ENCODE results near the gene MYO10. TPM values are rescaled to one million over a fixed set of nuclear protein-coding genes. Genes with fewer than 3 reads are reported as not detected.

The MYO10 gene
- total RNA-seq, 1 donor from 2014 or later: 67.0 TPM

DNA sequence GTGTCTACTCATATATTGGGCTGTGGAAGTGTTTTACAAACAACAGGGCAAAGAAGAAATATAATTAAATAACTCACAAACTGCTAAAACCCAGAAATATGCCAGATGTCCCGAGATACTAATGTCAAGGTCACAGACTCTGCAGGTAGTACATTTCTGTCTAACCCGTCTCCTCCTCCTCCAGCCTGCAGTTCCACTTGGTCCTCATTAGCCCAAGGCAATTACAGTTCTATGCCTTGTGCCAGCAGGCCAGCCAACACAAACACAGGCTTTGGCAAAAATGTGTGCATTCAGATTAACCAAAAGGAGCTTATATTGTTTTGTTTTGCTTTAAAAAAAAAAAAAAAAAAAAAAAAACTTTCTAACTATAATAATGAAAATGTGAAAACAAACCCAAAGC is 148.8 kb downstream of the MYO10 start:
- Histone ChIP-seq H3K27me3 (no peaks in the 10 kb centered on the region), H3K36me3 (no peaks in the 10 kb centered on the region), H3K9me3 (no peaks in the 10 kb centered on the region), H3K4me3 (no peak overlapping the region), H3K27ac (no peak overlapping the region), H3K4me1 (no peaks in the 10 kb centered on the region)
- ATAC-seq (no peak), DNase-seq (no peak)
- TF ChIP-seq, protein P1, sequence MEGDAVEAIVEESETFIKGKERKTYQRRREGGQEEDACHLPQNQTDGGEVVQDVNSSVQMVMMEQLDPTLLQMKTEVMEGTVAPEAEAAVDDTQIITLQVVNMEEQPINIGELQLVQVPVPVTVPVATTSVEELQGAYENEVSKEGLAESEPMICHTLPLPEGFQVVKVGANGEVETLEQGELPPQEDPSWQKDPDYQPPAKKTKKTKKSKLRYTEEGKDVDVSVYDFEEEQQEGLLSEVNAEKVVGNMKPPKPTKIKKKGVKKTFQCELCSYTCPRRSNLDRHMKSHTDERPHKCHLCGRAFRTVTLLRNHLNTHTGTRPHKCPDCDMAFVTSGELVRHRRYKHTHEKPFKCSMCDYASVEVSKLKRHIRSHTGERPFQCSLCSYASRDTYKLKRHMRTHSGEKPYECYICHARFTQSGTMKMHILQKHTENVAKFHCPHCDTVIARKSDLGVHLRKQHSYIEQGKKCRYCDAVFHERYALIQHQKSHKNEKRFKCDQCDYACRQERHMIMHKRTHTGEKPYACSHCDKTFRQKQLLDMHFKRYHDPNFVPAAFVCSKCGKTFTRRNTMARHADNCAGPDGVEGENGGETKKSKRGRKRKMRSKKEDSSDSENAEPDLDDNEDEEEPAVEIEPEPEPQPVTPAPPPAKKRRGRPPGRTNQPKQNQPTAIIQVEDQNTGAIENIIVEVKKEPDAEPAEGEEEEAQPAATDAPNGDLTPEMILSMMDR (IDR thresholded peaks at IDR 0.05): no peak
- intact Hi-C loops (cut with DNase I): loop anchor here (2.0 kb wide), 1 partner anchor 410 kb away; no protein-coding TSS in a partner anchor

DNA sequence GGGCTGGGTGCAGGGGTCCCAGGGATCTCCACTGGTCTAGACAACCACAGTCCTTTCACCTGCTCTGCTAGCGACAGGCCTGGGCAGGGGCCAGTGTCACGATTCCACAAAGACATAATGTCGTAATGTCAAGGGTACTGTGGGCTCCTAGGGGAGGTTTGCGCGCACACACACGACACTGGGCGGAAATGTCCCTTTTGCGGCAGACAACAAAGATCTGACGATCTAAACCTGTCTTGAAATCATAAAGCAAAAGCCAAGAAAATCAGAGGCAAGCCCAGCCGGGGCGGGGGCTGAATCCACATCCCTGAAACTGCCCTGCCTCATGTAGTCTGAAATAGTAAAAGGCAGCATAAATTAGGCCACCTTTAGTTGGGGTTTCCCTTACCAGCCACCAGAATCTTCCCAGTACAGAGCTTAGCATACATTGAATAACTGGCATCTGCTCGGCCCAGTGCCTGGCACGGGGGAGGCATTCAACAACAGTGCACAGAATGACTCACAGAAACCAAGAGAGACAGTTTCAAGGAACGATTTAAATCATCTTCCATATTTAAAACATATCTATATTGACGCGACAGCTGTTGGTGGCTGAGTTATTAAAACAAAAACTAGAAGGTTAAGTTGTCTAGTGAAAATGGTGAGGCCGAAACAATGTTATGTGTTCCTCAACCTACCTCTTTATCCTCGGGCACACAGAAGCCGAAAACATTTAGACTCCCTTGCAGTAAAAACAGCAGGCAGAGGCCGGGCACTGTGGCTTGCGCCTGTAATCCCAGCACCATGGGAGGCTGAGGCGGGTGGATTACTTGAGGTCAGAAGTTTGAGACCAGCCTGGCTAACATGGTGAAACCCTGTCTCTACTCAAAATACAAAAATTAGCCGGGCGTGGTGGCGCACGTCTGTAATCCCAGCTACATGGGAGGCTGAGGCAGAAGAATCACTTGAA is 151.0 kb downstream of the MYO10 start:
- TF ChIP-seq, protein P1 (IDR thresholded peaks at IDR 0.05): no peak
- H3K4me3 ChIP-seq: no peak overlapping the region
- ATAC-seq (no peak), DNase-seq (no peak)
- no peaks in the 10 kb centered on the region for H3K4me1 ChIP-seq
- no peak overlapping the region for H3K27ac ChIP-seq
- no peaks in the 10 kb centered on the region for H3K9me3 ChIP-seq
- H3K36me3 ChIP-seq: peaks cover 16% of the 10 kb centered on the region
- intact Hi-C loops (cut with DNase I): no loop called here
- no peaks in the 10 kb centered on the region for H3K27me3 ChIP-seq

DNA sequence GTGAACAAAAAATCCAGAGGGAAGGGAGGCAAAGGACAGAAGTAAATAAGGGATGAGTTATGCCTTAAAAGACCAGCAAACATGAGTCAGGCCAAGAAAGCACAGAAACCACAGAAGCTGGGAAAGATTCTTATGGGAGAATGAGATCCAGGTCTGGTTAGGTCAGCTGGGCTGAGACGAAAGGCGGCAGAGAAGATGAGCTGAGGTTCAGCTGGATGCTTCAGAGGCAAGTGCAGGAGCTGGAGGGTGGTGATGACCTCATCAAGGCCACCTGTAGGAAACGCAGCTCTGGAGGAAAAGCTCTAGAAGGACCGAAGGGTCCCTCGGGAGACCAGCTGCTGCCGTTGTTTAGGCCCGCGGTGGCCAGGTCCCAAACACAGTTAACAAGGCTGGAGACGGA is 152.0 kb downstream of the MYO10 start:
- DNase-seq (no peak), ATAC-seq (no peak)
- Histone ChIP-seq H3K9me3 (no peaks in the 10 kb centered on the region), H3K4me1 (no peaks in the 10 kb centered on the region), H3K27ac (no peak overlapping the region), H3K36me3 (peaks cover 23% of the 10 kb centered on the region), H3K27me3 (no peaks in the 10 kb centered on the region), H3K4me3 (no peak overlapping the region)
- TF ChIP-seq, protein P1 (IDR thresholded peaks at IDR 0.05): no peak
- intact Hi-C loops (cut with DNase I): no loop called here

DNA sequence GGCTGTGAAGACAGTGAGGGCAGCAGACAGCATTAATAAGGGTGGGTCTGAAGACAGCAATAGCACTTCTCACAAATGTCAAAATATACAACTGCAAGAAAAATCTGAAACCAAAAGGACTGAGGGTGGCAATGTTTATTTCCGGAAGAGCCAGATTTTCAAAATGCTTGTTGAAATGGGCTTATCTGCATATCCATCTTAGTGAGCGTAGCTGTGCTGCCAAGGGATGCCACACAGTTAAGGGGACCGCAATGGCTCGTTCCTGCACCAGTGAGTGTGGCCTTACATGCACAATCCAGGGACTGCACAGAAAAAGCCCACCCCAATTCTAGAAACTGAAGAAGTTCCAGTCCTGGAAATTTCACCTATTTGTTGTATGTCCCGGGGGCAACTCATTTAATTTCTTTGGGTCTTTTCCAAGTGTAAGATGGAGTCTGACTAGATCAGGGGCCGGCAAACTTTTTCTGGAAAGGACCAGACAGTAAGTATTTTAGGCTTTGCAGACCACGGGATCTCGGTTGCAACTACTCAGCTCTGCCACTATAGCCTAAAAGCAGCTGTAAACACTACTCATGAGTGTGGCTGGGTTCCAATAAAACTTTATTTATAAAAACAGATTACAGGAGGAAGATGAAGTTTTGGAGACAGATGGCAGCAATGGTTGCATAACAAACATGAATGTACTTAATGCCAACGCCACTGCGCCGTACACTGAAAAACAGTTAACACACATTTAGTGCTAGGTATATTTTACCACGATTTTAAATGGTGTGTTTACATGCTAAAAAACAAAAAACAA is 154.1 kb downstream of the MYO10 start:
- Histone ChIP-seq H3K27me3 (no peaks in the 10 kb centered on the region), H3K4me1 (no peaks in the 10 kb centered on the region), H3K36me3 (peaks cover 32% of the 10 kb centered on the region), H3K27ac (no peak overlapping the region), H3K9me3 (no peaks in the 10 kb centered on the region), H3K4me3 (no peak overlapping the region)
- no peak for ATAC-seq
- intact Hi-C loops (cut with DNase I): no loop called here
- no peak for DNase-seq
- TF ChIP-seq, protein P1 (IDR thresholded peaks at IDR 0.05): no peak

DNA sequence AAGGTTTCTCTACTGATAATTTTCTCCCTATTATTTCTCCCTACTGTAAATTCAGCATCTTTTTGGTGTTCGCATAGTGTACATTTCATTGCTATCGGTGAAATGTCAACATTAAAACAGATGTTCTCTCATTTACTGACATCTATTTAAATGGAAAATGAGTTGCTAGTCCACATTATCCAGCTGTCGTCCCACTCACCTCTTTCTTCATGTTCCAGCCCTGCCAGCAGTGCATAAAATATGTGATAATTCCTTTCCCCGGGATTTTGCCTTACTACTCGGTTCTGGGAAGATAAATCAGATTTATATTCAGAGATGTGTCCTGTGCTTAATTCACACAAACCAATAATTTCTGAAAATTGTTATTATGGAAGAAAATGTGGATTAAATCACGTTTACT is 155.8 kb downstream of the MYO10 start:
- TF ChIP-seq, protein P1 (IDR thresholded peaks at IDR 0.05): no peak
- DNase-seq (no peak), ATAC-seq (no peak)
- Histone ChIP-seq H3K36me3 (peaks cover 32% of the 10 kb centered on the region), H3K27me3 (no peaks in the 10 kb centered on the region), H3K4me3 (no peak overlapping the region), H3K27ac (no peak overlapping the region), H3K9me3 (no peaks in the 10 kb centered on the region), H3K4me1 (no peaks in the 10 kb centered on the region)
- intact Hi-C loops (cut with DNase I): no loop called here
